Calu3 (cell line): ENCODE data around the gene SLC25A48. TPM values are rescaled to one million over a fixed set of nuclear protein-coding genes. Genes with fewer than 3 reads are reported as not detected.

Experiments used
- BruUV-seq: library from RNA; stranded (reverse); fragments of 400-500 nt; replicated peaks from 2 replicates; lab custom pipeline; 2021; lab: Mats Ljungman, UMichigan
- CTCF ChIA-PET: fragments of 300-600 bp; sonication (Branson Sonifier 250); formaldehyde crosslinking; loops from one replicate; lab custom pipeline; 2022; ENCODE audit warnings: antibody characterized with exemption; lab: Charles Lee
- DNase-seq: peaks from one replicate; pipeline ENCODE4 v3.0.0; 2022
- H3K27ac Mint-ChIP-seq: one replicate; pipeline ENCODE4 v1.8.0; 2022; ENCODE audit warnings: mixed read lengths; ENCODE audit not compliant: unreplicated experiment
- H3K27me3 Mint-ChIP-seq: one replicate; pipeline ENCODE4 v1.8.0; 2022; ENCODE audit warnings: mixed read lengths; ENCODE audit not compliant: unreplicated experiment
- H3K36me3 Mint-ChIP-seq: one replicate; pipeline ENCODE4 v1.8.0; 2022; ENCODE audit warnings: mild to moderate bottlenecking, moderate library complexity, mixed read lengths; ENCODE audit not compliant: insufficient read depth, unreplicated experiment
- H3K4me1 Mint-ChIP-seq: one replicate; pipeline ENCODE4 v1.8.0; 2022; ENCODE audit warnings: mild to moderate bottlenecking, low read depth, mixed read lengths; ENCODE audit not compliant: unreplicated experiment
- H3K4me3 Mint-ChIP-seq: one replicate; pipeline ENCODE4 v1.8.0; 2022; ENCODE audit warnings: mild to moderate bottlenecking, low read depth, moderate library complexity, mixed read lengths; ENCODE audit not compliant: unreplicated experiment
- H3K9me3 Mint-ChIP-seq: one replicate; pipeline ENCODE4 v1.8.0; 2022; ENCODE audit warnings: low read depth, mixed read lengths; ENCODE audit not compliant: unreplicated experiment
- intact Hi-C: fragments of 100-400 bp; cut with micrococcal nuclease; formaldehyde crosslinking; loops from one replicate; pipeline ENCODE4 v1.10.0; 2022; ENCODE audit not compliant: unreplicated experiment
- total RNA-seq: library from RNA; stranded (reverse); gene quantifications from 2 replicates; pipeline ENCODE4 v1.2.3, GENCODE V29; 2022
- TF ChIP-seq, protein P1 (sequence below): fragments of 200-600 bp; IDR thresholded peaks from one replicate; pipeline ENCODE4 v1.8.0; 2022; ENCODE audit warnings: antibody characterized with exemption; ENCODE audit not compliant: unreplicated experiment

SLC25A48 gene
- total RNA-seq, 1 experiment from 2014 or later: not detected

DNA sequence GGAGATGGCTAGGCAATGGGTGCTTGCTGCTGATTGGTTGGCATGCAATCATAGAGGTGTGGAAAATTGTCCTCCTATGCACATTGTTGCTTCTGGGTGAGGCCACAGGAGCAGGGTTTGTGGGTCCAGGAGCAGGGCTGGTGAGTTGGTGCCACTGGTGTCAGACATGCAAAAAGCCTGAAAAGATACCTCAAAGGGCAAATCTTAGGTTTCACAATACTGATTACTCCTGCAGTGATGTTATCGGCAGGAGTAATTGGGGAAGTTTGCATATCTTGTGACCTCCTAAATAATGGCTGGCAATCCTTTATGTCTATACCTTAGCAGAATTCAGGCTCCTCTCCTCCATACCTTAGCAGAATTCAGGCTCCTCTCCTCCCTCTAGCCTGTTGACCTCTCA lies 25.2 kb downstream of the SLC25A48 start:
- no peaks in the 10 kb centered on the region for H3K4me1 Mint-ChIP-seq
- H3K9me3 Mint-ChIP-seq: no peaks in the 10 kb centered on the region
- H3K4me3 Mint-ChIP-seq: no peak overlapping the region
- H3K27me3 Mint-ChIP-seq: peaks cover 83% of the 10 kb centered on the region
- TF ChIP-seq, protein P1, sequence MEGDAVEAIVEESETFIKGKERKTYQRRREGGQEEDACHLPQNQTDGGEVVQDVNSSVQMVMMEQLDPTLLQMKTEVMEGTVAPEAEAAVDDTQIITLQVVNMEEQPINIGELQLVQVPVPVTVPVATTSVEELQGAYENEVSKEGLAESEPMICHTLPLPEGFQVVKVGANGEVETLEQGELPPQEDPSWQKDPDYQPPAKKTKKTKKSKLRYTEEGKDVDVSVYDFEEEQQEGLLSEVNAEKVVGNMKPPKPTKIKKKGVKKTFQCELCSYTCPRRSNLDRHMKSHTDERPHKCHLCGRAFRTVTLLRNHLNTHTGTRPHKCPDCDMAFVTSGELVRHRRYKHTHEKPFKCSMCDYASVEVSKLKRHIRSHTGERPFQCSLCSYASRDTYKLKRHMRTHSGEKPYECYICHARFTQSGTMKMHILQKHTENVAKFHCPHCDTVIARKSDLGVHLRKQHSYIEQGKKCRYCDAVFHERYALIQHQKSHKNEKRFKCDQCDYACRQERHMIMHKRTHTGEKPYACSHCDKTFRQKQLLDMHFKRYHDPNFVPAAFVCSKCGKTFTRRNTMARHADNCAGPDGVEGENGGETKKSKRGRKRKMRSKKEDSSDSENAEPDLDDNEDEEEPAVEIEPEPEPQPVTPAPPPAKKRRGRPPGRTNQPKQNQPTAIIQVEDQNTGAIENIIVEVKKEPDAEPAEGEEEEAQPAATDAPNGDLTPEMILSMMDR: no peak
- BruUV-seq: no TSS peak
- H3K36me3 Mint-ChIP-seq: no peaks in the 10 kb centered on the region
- H3K27ac Mint-ChIP-seq: no peak overlapping the region
- intact Hi-C loops: no loop called here
- DNase-seq: no peak
- CTCF ChIA-PET: no interaction called here

DNA sequence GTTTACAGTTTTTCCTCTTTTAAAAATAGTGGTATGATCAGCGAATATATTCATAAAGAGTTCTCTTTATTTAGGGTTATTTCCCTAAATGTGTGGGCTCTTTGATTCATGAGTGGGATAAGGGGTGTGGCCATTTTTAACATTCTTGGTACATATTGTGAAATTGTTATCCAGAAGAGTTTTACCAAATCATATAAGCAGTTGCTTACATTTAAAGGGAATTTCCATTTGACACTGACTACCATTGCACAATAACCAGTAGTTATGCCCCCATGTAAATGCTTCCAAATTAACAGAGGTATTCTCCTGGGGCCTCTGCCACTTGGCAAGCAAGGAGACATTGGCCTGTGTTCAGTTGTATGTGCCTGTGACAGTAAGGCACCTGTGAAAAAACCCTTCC lies 27.2 kb downstream of the SLC25A48 start:
- TF ChIP-seq, protein P1: no peak
- Mint-ChIP-seq H3K9me3 (no peaks in the 10 kb centered on the region), H3K4me3 (no peak overlapping the region), H3K27ac (no peak overlapping the region), H3K27me3 (peaks cover 63% of the 10 kb centered on the region), H3K4me1 (no peaks in the 10 kb centered on the region), H3K36me3 (no peaks in the 10 kb centered on the region)
- intact Hi-C loops: no loop called here
- no peak for DNase-seq
- no TSS peak for BruUV-seq
- CTCF ChIA-PET: no interaction called here

DNA sequence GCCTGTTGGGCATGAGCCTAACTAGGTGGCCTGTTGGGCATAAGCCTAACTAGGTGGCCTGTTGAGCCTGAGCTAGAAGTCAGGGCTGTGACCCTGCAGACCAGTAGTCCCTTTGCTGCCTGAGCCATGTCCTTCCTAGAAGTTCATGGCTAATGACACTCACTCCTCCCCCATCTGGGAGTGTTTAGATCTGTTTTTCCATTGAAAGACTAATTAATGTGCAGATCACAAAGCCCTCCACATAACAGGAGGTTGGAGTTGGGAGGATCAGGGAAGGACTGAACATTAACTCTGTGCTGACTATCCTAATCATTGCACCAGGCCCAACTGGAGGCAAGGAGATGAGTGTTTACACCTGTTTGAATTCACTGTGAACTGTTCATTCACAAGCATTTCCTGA lies 27.6 kb downstream of the SLC25A48 start:
- intact Hi-C loops: no loop called here
- no peaks in the 10 kb centered on the region for H3K4me1 Mint-ChIP-seq
- no peak overlapping the region for H3K4me3 Mint-ChIP-seq
- CTCF ChIA-PET: no interaction called here
- peaks cover 58% of the 10 kb centered on the region for H3K27me3 Mint-ChIP-seq
- no TSS peak for BruUV-seq
- TF ChIP-seq, protein P1: no peak
- no peaks in the 10 kb centered on the region for H3K36me3 Mint-ChIP-seq
- no peak overlapping the region for H3K27ac Mint-ChIP-seq
- DNase-seq: no peak
- H3K9me3 Mint-ChIP-seq: no peaks in the 10 kb centered on the region

DNA sequence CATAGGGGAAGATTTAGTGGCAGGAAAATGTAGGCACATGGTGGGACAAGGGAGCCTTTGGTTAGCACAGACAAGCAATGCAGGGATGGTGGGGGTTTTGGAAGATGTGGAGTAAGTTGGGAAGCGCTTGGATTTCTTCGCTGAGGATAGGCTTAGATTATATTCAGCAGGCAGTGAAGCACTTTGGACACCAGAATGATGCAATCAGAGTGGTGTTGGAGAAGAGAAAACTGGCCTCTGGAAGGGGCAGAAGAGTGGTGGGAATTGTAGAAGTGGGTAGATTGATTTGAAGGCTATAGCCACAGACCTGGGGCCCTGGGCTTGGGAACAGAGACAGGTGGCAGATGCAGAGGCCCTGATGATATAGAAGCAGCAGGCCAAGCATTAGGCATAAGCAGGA lies 28.3 kb downstream of the SLC25A48 start:
- no TSS peak for BruUV-seq
- Mint-ChIP-seq H3K4me1 (no peaks in the 10 kb centered on the region), H3K27me3 (peaks cover 56% of the 10 kb centered on the region), H3K36me3 (no peaks in the 10 kb centered on the region), H3K4me3 (no peak overlapping the region), H3K27ac (no peak overlapping the region), H3K9me3 (no peaks in the 10 kb centered on the region)
- CTCF ChIA-PET: no interaction called here
- no peak for DNase-seq
- intact Hi-C loops: no loop called here
- TF ChIP-seq, protein P1: no peak
